GM18498 (cell line): Measurements from ENCODE around the gene NUDT3.
"Not testable (repeated sequence)": the region's sequence is repeated elsewhere in the genome, so short reads cannot be mapped to it uniquely, and the experiment has no call there.

Experiments
- ATAC-seq: cut with Tn5 transposase; IDR thresholded peaks from one replicate; pipeline ENCODE4 v1.9.1; 2021; ENCODE audit warnings: mild to moderate bottlenecking, moderate library complexity; ENCODE audit not compliant: unreplicated experiment

Gene NUDT3

DNA sequence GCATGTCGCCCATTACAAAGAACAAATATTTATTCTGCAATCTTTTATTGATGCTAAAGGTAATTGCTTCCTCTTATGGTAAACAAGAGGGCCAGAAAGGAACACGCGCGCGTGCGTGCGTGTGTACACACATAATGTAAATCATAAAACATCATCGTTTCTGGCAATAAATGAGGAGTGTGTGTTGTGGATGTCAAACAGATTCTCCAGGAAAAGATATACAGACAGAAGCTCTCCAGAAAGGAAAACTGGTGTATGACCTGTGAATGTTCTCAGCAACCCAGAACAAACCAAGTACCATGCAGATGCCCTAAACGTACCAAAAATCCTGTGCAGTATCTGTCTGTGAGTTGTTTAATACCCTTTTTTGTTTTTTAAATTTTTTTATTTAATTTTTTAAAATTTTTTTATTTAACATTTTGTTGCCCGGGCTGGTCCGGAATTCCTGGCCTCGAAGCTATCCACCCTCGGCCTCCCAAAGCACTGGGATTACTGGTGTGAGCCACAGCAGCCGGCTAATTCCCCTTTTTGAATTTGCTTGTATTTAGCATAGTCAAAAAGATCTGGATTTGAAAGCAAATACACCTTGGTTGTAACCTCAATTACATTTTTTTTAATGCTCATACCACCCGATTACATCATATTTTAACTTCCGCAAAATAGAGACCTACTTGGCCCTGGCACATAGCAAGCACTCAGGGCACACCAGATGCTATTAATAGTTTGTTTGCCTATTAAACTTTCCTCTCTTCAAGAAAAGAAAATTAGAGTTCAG, 909 bp upstream of the NUDT3 start:
- no peak for ATAC-seq

DNA sequence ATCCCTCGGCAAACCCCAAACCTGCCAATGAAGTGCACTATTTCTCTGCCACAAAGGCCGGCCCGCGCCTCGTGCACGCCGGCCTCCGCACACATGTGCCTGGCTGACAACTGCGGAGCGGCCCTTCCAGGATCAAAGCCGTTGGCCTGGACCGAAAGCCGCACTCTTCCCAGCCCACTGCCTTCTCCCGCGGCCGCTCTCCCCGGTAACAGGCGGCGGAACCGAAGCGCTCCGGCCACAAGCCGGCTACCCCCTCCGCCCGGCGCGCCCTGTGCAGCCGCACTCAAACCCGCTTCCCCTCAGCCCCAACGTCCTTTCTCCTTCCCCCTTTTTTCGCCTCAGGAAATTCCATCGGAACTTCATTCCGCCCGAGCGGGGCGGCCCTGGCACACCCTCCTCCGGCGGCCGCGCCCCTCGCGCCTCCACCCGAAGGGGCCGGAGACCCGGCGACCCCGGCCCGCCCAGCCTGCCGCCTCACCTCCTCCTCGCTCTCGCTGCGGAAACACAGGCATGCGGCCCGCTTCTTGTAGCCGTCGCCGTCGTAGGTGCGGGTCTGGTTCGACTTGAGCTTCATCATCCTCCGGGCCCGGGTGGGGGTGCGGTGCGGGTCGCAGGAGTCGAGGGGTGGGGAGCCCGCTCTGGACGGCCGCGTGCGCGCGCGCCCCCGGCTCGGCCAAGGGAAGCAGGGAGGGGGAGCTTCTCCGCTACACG, 528 bp downstream of the NUDT3 start:
- ATAC-seq = peak; percentile 29

DNA sequence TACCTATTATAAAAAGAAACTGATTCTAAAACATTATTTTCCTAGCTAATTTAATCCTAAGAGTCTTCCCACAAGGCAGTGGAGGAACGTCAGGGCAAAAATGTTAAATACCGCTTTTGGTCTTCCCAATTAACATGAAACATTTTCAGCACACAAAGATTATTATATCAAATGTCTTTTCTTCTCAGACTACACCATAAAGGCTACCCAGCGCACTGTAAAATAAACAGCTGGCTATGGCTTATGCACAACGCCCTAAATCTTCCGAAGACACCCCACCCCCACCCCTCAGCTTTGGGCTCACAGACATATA, 1.0 kb downstream of the NUDT3 start:
- no peak for ATAC-seq

DNA sequence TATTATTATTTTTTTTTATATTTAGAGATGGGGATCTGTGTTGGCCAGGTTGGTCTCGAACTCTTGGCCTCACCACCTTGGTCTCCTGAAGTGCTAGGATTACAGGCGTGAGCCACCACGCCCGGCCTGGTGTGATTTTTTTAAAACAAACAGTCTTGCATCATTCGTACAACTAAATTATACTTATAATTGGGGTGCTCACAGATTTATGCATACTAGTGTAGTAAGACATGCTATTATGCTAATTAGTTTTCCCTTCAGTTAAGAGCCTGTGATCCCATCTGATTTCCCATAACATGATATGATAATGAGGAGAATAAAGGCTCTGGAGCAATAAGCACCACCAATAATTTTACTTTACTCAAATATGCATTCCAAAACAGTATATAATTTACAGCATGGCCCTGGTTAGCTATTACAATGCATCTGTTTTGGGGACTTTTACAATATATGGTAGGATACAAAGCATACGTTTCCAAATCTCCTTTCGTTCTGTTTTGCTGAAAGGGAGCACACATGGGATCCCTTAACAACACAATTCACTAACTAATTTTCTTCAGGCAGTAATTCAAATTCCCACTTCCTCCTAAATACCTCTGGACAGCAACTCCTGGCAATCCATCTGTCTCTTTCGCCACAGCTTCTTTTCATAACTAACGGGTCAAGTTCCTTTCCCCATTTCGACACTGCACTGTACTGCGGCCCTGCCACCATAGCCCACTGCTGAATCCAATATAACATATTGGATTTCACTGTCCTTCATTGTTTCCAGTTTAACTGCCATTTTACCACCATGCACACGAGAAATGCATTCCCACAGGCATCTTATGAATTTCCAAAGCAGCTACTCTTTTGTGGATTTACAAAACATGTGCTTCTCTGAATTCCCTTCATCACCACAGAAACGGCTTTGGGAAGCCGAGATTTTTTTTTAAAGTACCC, 1.7 kb downstream of the NUDT3 start:
- no peak for ATAC-seq

DNA sequence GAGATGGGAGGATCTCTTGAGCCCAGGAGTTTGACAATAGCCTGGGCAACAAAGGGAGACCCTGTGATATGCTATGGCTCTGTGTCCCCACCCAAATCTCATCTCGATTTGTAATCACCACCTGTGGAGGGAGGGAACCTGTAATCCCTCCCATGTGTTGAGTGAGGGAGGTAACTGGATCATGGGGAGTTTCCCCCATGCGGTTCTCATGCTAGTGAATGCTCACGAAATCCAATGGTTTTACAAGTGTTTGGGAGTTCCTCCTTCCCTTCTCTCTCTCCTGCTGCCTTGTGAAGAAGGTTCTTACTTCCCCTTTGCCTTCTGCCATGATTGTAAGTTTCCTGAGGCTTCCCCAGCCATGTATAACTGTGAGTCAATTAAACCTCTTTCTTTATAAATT, 3.4 kb downstream of the NUDT3 start:
- ATAC-seq = no peak

DNA sequence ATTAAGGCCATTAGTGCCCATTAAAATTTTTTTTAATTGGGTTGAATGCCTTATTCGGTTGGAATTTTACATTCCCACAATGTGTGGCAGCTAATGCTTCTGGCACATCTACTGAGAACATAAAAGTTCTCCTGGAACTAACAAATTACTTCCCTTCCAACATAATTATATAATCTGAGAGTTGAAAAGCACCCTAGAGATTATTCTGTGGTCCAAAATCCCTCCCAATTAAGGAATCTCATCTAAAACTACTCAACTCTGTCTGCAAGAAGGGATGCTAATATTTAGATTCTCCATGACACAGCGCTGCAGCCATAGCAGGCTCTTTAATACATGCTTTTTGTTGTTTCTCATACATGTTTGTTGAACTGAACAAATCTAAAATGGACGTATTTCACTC, 4.0 kb downstream of the NUDT3 start:
- no peak for ATAC-seq

DNA sequence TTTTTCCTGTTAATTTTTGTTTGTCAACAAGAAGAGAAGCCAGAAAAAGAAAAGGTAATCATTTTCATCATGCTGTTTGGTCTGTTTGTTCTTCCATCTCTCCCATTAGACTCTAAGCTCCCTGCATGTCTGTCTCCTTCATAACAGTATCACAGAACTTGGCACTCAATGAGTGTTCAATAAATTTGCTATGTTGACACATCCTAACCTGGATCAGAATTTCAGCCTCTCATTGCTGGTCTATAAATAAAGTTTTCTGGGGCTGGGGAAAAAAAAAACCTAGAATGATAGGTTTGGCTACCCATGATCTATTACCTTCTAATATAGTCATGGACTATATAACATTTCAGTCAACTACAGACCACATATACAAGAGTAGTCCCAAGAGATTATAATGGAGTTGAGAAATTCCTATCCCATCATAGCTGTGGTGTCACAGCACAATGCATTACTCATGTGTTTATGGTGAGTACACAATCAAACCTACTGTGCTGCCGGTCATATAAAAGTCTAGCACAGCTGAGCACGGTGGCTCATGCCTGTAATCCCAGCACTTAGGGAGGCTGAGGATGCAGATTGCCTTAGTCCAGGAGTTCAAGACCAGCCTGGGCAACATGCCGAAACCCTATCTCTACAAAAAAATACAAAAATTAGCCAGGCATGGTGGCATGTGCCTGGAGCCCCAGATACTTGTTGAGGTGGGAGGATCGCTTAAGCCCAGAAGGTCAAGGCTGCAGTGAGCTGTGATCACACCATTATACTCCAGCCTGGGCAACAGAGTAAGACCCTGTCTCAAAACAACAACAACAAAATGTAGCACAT, 5.9 kb downstream of the NUDT3 start:
- ATAC-seq = no peak

DNA sequence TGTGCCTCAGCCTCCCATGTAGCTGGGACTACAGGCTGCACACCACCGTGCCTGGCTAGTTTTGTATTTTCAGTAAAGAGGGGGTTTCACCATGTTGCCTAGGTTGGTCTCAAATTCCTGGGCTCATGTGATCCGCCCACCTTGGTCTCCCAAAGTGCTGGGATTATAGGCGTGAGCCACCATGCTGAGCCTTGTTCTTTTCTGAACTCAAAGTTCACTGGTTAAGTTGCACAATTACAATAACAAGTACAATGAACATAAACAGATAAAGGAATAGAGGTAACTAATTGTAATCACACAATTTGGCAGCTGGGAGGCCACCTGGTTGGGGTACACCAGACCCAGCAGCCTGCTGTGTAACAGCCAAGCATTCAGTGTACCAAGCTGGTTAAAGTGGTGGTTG, 6.7 kb downstream of the NUDT3 start:
- no peak for ATAC-seq

DNA sequence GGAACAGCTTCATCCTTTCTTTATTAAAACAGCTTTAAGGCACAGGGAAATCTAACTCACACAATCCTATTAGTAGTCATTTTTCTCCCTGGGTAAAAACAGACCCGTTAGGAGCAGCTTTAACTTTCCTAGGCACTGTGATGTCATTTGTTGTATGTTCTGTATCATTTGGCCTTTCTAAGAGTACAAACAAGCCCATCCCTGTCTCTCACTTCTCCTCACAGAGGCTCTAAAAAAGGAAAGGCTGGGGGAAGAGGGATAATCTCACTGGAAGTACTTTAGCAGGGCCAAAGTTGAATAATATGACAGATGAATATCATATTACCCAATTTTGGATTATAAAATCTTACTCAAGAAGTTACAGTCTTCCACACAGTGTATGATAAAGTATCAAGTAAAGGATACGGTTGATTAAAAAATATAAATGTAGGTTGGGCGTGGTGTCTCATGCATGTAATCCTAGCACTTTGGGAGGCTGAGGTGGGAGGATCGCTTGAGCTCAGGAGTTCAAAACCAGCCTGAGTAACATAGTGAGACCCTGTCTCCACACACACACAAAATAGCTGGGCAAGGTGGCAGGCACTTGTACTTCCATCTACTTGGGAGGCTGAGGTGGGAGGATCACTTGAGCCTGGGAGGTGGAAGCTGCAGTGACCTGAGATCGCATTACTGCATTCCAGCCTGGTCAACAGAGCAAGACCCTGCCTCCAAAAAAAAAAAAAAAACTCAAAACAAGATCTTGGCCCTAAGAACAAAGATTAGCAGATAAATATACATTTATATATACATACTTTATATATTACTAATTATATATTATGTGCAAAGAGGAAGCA, 7.9 kb downstream of the NUDT3 start:
- ATAC-seq = no peak

DNA sequence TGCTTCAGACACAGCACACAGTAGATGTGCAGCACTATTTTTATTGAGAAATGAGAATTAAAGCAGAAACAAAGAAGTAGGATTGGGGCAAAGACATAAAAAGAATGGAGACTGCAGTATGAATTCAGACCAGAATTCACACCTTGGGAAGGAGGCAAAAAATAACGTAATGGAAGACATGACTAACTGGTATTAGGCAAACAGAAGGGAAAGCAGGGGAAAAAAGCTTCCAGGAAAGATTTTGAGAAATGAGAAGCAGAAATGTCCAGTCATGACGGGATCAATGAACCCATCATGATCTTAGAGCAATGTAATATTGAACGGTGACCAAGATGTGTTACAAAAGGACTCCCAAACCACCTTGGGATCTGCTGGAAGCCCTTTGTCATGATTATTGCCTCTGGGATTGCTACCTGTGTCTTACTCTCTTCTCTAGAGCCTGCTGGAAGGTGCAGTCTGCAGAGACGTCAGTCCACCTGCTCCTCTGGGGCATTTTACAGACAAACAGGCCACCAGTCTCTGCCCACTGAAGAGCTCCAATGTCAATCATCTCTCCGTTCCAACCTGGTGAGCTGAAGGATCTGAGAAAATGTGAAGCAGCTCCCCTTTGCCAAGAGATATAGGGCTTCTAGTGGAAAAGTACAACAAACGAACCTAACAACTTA, 8.7 kb downstream of the NUDT3 start:
- no peak for ATAC-seq

DNA sequence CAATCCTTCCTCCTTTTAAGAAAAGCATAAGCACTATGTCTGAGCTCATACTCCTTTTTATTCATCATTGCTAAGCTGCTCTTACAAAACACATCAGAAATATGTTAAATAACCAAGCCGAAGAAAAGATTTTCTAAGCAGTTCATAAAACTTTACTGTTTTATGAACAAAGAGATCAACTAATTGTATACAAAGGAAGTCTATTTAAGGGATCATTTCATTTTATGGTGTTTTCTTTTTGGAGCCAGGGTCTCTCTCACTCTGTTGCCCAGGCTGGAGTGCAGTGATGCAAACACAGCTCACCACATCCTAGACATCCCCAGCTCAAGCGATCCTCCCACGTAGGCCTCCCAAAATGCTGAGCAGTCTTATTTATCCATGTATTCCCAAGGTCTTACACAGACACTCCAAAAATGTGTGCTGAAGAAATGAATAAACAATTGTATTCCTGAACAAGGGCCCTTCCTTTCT, 9.3 kb downstream of the NUDT3 start:
- ATAC-seq = no peak

DNA sequence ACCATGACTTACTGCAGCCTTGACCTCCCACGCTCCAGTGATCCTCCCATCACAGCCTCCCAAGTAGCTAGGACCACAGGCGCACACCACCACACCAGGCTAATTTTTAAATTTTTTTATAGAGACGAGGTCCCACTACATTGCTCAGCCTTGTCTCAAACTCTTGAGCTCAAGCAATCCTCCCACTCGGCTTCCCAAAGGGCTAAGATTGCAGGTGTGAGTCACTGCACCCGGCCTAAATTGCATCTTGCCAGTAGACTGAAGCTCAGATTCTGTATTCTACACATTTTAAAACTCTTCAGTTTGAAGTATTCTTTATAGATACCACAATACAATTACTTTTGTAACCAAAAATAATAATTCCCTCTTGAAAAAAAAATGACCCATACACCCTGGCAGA, 11.4 kb downstream of the NUDT3 start:
- ATAC-seq = no peak

DNA sequence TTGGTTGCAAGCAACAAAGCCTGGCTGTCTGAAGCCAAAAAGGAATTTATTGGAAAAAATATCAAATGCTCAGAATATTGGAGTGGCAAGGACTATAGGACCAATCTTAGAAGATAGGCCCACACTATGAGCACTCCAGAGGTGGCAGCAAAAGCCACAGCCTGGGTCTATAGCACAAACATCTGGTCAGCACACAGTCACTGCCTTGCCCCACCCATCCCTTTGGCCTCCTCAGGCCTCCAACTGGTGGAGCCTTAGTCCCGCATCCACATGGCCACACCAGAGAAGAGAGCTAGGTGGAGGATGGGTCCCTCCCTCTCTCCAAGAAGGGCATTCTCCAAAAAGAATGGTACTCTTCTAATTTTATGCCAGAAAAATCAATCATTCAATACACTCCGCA, 14.0 kb downstream of the NUDT3 start:
- ATAC-seq = no peak

DNA sequence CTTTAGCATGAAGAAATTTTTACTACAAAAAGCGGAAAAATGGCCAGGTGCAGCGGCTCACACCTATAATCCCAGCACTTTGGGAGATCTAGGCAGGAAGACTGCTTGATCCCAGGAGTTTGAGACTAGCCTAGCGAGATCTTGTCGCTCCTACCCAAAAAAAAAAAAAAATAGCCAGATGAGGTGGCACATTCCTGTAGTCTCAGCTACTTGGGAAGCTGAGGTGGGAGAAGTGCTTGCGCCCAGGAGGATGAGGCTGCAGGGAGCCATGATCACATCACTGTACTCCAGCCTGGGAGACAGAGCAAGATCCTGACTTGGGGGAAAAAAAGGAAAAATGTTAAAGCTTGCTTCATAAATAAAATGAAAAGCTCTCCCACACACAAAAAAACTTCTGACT, 14.5 kb downstream of the NUDT3 start:
- no peak for ATAC-seq

DNA sequence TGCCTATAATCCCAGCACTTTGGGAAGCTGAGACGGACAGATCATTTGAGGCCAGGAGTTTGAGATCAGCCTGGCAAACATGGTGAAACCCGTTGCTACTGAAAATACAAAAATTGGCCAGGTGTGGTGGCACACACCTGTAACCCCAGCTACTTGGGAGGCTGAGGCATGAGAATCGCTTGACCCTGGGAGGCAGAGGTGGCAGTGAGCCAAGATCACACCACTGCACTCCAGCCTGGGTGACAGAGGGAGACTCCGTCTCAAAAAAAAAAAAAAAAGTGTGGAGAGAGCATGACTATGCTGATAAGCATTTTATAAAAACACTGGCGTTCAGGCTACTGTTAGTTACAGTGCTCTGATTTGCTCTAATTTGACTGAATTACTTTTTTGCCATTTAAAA, 14.9 kb downstream of the NUDT3 start:
- ATAC-seq = not testable (repeated sequence)

DNA sequence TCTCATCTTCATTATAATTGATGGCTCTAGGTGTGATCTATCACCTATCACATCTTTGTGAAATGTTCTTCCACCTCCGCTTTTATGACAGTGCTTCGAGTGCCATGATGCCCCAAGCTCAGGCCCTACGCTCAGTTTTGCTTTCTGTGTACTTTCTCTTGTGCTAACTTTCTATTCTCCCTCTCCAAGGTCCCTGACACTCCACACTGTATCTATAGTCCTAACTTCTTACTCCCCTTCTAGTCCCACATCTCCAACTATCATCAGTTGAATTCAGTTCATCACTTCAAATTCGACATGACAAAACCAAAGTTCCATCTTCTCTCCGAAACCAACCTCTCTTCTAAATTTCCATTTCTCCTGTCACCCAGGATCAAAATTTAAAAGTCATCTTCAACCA, 16.6 kb downstream of the NUDT3 start:
- ATAC-seq = no peak

DNA sequence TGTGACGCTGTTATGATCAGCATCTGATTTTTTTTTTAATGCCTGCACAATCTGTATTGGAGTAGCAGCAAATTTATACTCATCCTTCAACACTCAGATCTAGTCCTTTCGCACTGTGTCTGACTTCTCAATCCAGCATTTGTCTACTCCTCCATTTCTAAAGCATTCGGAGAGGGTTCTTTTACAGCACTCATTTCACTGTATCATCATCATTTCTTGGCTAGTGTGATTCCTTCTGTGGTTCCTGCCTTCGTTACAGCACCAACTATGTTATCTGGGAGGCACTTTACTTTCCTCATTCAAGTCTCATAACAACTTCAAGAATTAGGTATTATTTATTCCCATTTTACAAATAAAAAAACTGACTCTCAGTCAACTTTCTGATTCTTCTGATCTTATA, 18.0 kb downstream of the NUDT3 start:
- ATAC-seq = no peak

DNA sequence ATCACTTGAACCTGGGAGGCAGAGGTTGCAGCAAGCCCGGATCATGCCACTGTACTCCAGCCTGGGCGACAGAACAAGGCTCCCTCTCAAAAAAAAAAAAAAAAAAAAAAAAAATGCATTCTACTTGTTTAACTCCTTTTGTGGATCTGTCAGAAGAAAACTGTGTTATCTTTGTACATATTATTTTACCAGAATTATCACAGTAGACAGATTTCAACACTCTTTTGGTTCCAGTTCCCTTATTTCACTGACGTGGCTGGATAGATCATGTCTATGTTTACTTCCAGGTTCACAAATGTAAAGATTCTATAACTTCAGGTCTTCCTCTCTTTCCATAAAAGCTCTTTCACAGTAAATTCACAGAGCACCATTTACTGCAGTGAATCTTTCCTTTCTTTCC, 18.4 kb downstream of the NUDT3 start:
- ATAC-seq = no peak

DNA sequence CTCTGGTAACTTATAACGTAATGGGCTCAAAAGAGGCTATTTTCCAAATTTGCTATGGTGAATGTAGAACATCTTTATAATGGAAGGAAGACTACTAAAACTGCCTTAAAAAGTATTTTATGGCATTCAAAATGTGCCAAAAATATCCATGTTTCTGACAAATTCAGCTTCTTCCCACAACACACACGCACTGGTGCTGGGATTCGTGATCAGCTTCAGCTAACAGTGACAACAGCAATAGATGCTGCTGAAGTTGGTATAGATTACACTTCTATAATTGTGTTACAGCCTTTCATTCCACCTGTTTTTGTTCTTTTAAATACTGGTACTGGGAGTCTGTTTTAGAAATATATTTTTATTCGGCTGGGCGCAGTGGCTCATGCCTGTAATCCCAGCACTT, 19.0 kb downstream of the NUDT3 start:
- ATAC-seq = no peak
